GM12892 (cell line): ENCODE data around the gene KIAA1328.

Experiments
- POLR2A ChIP-seq: IDR thresholded peaks from 2 replicates; pipeline ENCODE4 v1.6.1; 2011; ENCODE audit warnings: low read depth, low read length, control low read depth
- TAF1 ChIP-seq: IDR thresholded peaks from 2 replicates; pipeline ENCODE4 v1.6.1; 2011; ENCODE audit warnings: low read depth, mild to moderate bottlenecking, control low read depth, low read length, borderline replicate concordance

GRCh38 chr18:36950282-36950681 is 121.4 kb downstream of the KIAA1328 start:
- no peak for TF ChIP-seq POLR2A
- no peak for TF ChIP-seq TAF1
